ENCODE results near the gene MLXIP. TPM values are rescaled to one million over a fixed set of nuclear protein-coding genes. Genes with fewer than 3 reads are reported as not detected.

The MLXIP gene
- polyA plus RNA-seq, 1 donor from 2014 or later = 9.2 TPM

- Histone ChIP-seq H2AFZ (ENCODE audit: low read depth, low read length) (no peak overlapping the region), H3K27ac (ENCODE audit: low read length) (no peak overlapping the region), H3K9me3 (ENCODE audit: low read length) (no peaks in the 10 kb centered on the region), H4K20me1 (ENCODE audit: insufficient read depth) (no peaks in the 10 kb centered on the region), H3K9ac (ENCODE audit: low read length) (no peak overlapping the region), H3K9me2 (ENCODE audit: insufficient read depth, low read length) (no peaks in the 10 kb centered on the region), H3F3A (ENCODE audit: insufficient read depth, low read length, poor library complexity, severe bottlenecking) (no peaks in the 10 kb centered on the region), H3K27me3 (ENCODE audit: insufficient read depth, low read depth, low read length) (no peaks in the 10 kb centered on the region), H3K79me2 (replicated peaks; ENCODE audit: insufficient read depth, low read length) (peaks cover 29% of the 10 kb centered on the region), H3K4me3 (ENCODE audit: low read length) (no peak overlapping the region), H3K36me3 (ENCODE audit: insufficient read depth, low read length) (no peaks in the 10 kb centered on the region), H3K4me2 (ENCODE audit: low read length) (no peak overlapping the region)
- TF ChIP-seq EP300 (conservative IDR thresholded peaks at IDR 0.05; ENCODE audit: poor library complexity, severe bottlenecking) = no peak
- TF ChIP-seq TAF1 (IDR thresholded peaks at IDR 0.05; ENCODE audit: low read depth) = no peak
- no peak for TF ChIP-seq POLR2AphosphoS5 (IDR thresholded peaks at IDR 0.05)
- TF ChIP-seq MXI1 (conservative IDR thresholded peaks at IDR 0.05; ENCODE audit: poor library complexity, severe bottlenecking) = no peak
- no peak for TF ChIP-seq CTCF (IDR thresholded peaks at IDR 0.05; ENCODE audit: poor library complexity, severe bottlenecking)
- no peak for TF ChIP-seq SMC3 (conservative IDR thresholded peaks at IDR 0.05; ENCODE audit: poor library complexity)
- TF ChIP-seq EZH2 (IDR thresholded peaks at IDR 0.05; ENCODE audit: borderline replicate concordance, insufficient read depth, low read length, poor library complexity, severe bottlenecking) = no peak
- TF ChIP-seq REST (IDR thresholded peaks at IDR 0.05; ENCODE audit: borderline replicate concordance) = no peak
- no peak for TF ChIP-seq RAD21 (conservative IDR thresholded peaks at IDR 0.05)
Measured at GRCh38 chr12:122076743-122077495, 1.6 kb upstream of the MLXIP start.

GRCh38 chr12:122079033-122079531, 526 bp downstream of the MLXIP start:
- no peak overlapping the region for H3K27ac ChIP-seq (ENCODE audit: low read length)
- no peaks in the 10 kb centered on the region for H4K20me1 ChIP-seq (ENCODE audit: insufficient read depth)
- H3K27me3 ChIP-seq (ENCODE audit: insufficient read depth, low read depth, low read length) = no peaks in the 10 kb centered on the region
- no peaks in the 10 kb centered on the region for H3K36me3 ChIP-seq (ENCODE audit: insufficient read depth, low read length)
- no peak overlapping the region for H2AFZ ChIP-seq (ENCODE audit: low read depth, low read length)
- H3K9me3 ChIP-seq (ENCODE audit: low read length) = no peaks in the 10 kb centered on the region
- peak overlapping the region; percentile 94 for H3K4me3 ChIP-seq (ENCODE audit: low read length)
- no peaks in the 10 kb centered on the region for H3K9me2 ChIP-seq (ENCODE audit: insufficient read depth, low read length)
- H3K9ac ChIP-seq (ENCODE audit: low read length) = peak overlapping the region; percentile 75
- H3F3A ChIP-seq (ENCODE audit: insufficient read depth, low read length, poor library complexity, severe bottlenecking) = no peaks in the 10 kb centered on the region
- H3K4me2 ChIP-seq (ENCODE audit: low read length) = peak overlapping the region; percentile 97
- TF ChIP-seq TAF1 (IDR thresholded peaks at IDR 0.05; ENCODE audit: low read depth) = no peak
- TF ChIP-seq EZH2 (IDR thresholded peaks at IDR 0.05; ENCODE audit: borderline replicate concordance, insufficient read depth, low read length, poor library complexity, severe bottlenecking) = no peak
- no peak for TF ChIP-seq RAD21 (conservative IDR thresholded peaks at IDR 0.05)
- H3K79me2 ChIP-seq (replicated peaks; ENCODE audit: insufficient read depth, low read length) = peaks cover 39% of the 10 kb centered on the region

All from neural cell (in vitro differentiated cells).